ENCODE measurements around the gene DLGAP3. TPM values are rescaled to one million over a fixed set of nuclear protein-coding genes. Genes with fewer than 3 reads are reported as not detected.

DLGAP3 gene
- polyA plus RNA-seq, 1 donor (not counting 4 experiments of a cell fraction or from before 2014, with no cell fraction given) = not detected

DNA sequence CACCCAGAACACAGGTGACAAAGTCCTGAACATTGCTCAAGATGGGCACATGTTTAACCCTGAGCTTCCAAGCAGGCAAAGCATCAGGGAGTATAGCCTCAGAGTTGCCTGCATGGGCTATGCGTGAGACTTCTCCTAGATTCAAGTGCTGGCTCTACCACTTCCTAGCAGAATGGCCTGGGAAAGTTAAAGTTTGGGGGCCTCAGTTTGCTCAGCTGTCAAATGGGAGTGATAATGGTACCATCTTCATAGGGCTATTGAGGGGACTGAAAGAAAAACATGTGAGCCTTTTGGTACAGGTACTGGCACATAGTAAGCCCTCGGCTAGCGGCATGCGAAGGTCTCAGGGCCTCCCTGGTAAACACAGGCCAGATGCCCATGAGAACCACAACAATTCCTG is 41.9 kb downstream of the DLGAP3 start:
- H3K79me2 ChIP-seq (ENCODE audit: control insufficient read depth, insufficient read depth, low read length) = no peaks in the 10 kb centered on the region
- H3K4me3 ChIP-seq (ENCODE audit: control insufficient read depth in 2 of 3, extremely low read depth in 1 of 3, insufficient read depth in 2 of 3, low read depth in 1 of 3, low read length in 3 of 3) = no peak overlapping the region
- no peak for FAIRE-seq
- H3K9me1 ChIP-seq (ENCODE audit: control insufficient read depth, extremely low read depth, insufficient read depth, low read length) = no peaks in the 10 kb centered on the region
- H3K9ac ChIP-seq (ENCODE audit: control insufficient read depth, extremely low read depth, insufficient read depth, low read length) = no peak overlapping the region
- dilution Hi-C loops (cut with MboI; ENCODE audit: extremely low pct_ligation_motif_present, low sequenced_read_pairs) = no loop called here
- TF ChIP-seq, protein P1, sequence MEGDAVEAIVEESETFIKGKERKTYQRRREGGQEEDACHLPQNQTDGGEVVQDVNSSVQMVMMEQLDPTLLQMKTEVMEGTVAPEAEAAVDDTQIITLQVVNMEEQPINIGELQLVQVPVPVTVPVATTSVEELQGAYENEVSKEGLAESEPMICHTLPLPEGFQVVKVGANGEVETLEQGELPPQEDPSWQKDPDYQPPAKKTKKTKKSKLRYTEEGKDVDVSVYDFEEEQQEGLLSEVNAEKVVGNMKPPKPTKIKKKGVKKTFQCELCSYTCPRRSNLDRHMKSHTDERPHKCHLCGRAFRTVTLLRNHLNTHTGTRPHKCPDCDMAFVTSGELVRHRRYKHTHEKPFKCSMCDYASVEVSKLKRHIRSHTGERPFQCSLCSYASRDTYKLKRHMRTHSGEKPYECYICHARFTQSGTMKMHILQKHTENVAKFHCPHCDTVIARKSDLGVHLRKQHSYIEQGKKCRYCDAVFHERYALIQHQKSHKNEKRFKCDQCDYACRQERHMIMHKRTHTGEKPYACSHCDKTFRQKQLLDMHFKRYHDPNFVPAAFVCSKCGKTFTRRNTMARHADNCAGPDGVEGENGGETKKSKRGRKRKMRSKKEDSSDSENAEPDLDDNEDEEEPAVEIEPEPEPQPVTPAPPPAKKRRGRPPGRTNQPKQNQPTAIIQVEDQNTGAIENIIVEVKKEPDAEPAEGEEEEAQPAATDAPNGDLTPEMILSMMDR (optimal IDR thresholded peaks at IDR 0.05 in 1 of 3, IDR thresholded peaks at IDR 0.05 in 1 of 3, conservative IDR thresholded peaks at IDR 0.05 in 1 of 3; ENCODE audit: extremely low read depth in 1 of 3, insufficient read depth in 2 of 3, low read length in 3 of 3) = no peak
- TF ChIP-seq EZH2 (IDR thresholded peaks at IDR 0.05; ENCODE audit: low read length) = no peak
- H2AFZ ChIP-seq (ENCODE audit: control insufficient read depth, low read length) = no peak overlapping the region
- no peaks in the 10 kb centered on the region for H4K20me1 ChIP-seq (ENCODE audit: control insufficient read depth, extremely low read depth, insufficient read depth, low read length)
- H3K36me3 ChIP-seq (ENCODE audit: control insufficient read depth in 2 of 2, extremely low read depth in 1 of 2, insufficient read depth in 2 of 2, low read length in 2 of 2) = no peaks in the 10 kb centered on the region
- H3K9me3 ChIP-seq (ENCODE audit: control insufficient read depth, low read depth, low read length) = no peaks in the 10 kb centered on the region
- no peak for DNase-seq (ENCODE audit: low read depth, low spot score)
- H3K4me2 ChIP-seq (ENCODE audit: control insufficient read depth, extremely low read depth, insufficient read depth, low read depth, low read length) = no peak overlapping the region
- H3K27me3 ChIP-seq (ENCODE audit: control insufficient read depth, extremely low read depth, insufficient read depth, low read length) = peaks cover 4% of the 10 kb centered on the region
- H3K27ac ChIP-seq (ENCODE audit: control insufficient read depth, insufficient read depth, low read length) = no peak overlapping the region
- H3K4me1 ChIP-seq (ENCODE audit: control insufficient read depth, extremely low read depth, insufficient read depth, low read length) = no peaks in the 10 kb centered on the region

DNA sequence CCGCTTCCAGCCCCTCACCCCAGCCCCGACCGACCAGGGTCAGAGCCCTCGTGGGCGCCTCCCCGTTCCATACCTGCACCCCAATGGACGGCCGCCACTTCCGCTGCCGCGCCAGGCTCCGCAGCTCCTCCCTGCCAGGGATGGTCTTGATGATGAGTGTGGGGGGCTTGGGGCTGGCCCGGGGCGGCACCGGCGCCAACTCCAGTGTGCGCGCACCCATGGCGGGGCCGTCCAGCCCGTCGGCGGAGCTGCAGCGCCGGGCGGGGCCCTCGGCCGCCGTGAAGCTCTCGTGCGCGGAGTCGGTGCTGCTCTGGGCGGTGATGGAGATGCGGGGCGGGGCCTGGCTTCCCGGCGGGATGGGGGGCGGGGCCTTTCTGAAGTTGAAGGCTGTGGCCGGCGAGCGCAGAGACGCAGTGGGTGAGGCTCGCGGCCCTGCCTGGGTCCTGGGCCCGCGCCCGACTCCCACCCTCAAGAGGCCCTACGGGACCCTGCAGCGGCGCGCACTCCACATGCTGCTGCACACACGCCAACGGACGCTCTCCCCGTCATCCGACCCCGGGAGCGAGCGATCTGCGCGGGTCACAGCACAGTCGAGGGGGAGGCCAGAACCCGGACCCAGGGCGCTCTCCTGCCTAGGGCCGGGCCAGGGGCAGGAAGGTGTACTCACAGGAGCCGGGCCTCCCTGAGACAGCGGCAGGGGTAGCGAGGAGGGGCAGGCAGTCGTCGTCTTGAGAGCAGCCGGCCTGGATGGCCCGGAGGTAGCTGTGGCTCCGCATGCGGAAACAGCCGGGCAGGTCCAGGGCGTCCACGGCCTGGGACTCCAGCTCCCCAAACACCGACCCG is 43.8 kb downstream of the DLGAP3 start:
- H3K27ac ChIP-seq (ENCODE audit: control insufficient read depth, insufficient read depth, low read length) = no peak overlapping the region
- DNase-seq (ENCODE audit: low read depth, low spot score) (no peak), FAIRE-seq (no peak)
- peaks cover 4% of the 10 kb centered on the region for H3K27me3 ChIP-seq (ENCODE audit: control insufficient read depth, extremely low read depth, insufficient read depth, low read length)
- no peak overlapping the region for H3K9ac ChIP-seq (ENCODE audit: control insufficient read depth, extremely low read depth, insufficient read depth, low read length)
- dilution Hi-C loops (cut with MboI; ENCODE audit: extremely low pct_ligation_motif_present, low sequenced_read_pairs) = no loop called here
- H2AFZ ChIP-seq (ENCODE audit: control insufficient read depth, low read length) = no peak overlapping the region
- no peak overlapping the region for H3K4me2 ChIP-seq (ENCODE audit: control insufficient read depth, extremely low read depth, insufficient read depth, low read depth, low read length)
- H3K36me3 ChIP-seq (ENCODE audit: control insufficient read depth in 2 of 2, extremely low read depth in 1 of 2, insufficient read depth in 2 of 2, low read length in 2 of 2) = no peaks in the 10 kb centered on the region
- no peaks in the 10 kb centered on the region for H3K79me2 ChIP-seq (ENCODE audit: control insufficient read depth, insufficient read depth, low read length)
- TF ChIP-seq, protein P1 (optimal IDR thresholded peaks at IDR 0.05 in 1 of 3, IDR thresholded peaks at IDR 0.05 in 1 of 3, conservative IDR thresholded peaks at IDR 0.05 in 1 of 3; ENCODE audit: extremely low read depth in 1 of 3, insufficient read depth in 2 of 3, low read length in 3 of 3) = no peak
- no peak for TF ChIP-seq EZH2 (IDR thresholded peaks at IDR 0.05; ENCODE audit: low read length)
- no peak overlapping the region for H3K4me3 ChIP-seq (ENCODE audit: control insufficient read depth in 2 of 3, extremely low read depth in 1 of 3, insufficient read depth in 2 of 3, low read depth in 1 of 3, low read length in 3 of 3)
- H3K9me1 ChIP-seq (ENCODE audit: control insufficient read depth, extremely low read depth, insufficient read depth, low read length) = no peaks in the 10 kb centered on the region
- H3K9me3 ChIP-seq (ENCODE audit: control insufficient read depth, low read depth, low read length) = no peaks in the 10 kb centered on the region
- H3K4me1 ChIP-seq (ENCODE audit: control insufficient read depth, extremely low read depth, insufficient read depth, low read length) = no peaks in the 10 kb centered on the region
- H4K20me1 ChIP-seq (ENCODE audit: control insufficient read depth, extremely low read depth, insufficient read depth, low read length) = no peaks in the 10 kb centered on the region

All from keratinocyte (primary cell).